ENCODE results near the gene IGFBP3. TPM values are rescaled to one million over a fixed set of nuclear protein-coding genes. Genes with fewer than 3 reads are reported as not detected.

The IGFBP3 gene
- polyA plus RNA-seq (2013), result 0.03 TPM

GRCh38 chr7:45920502-45921380 is at the start of gene IGFBP3:
Gene IGFBP3, minus strand, starts transcription at chr7:45921272. Its CDS starts 132 bp downstream, at chr7:45921140.
- H3K36me3 ChIP-seq (ENCODE audit: control insufficient read depth in 4 of 4, insufficient read depth in 4 of 4, low read length in 3 of 4), result no peaks in the 10 kb centered on the region
- WGBS (ENCODE audit: insufficient coverage), result 1% methylated on average over 107 of the region's 111 CpGs
- no peak within 1 kb of the TSS for H3K27ac ChIP-seq (ENCODE audit: insufficient read depth in 1 of 2, low read depth in 1 of 2, low read length in 2 of 2, poor library complexity in 1 of 2, severe bottlenecking in 2 of 2)
- peaks cover 21 to 96% (median 56%) of the 10 kb centered on the region in 5 experiments for H3K27me3 ChIP-seq (replicated peaks in 2 of 5; ENCODE audit: control insufficient read depth in 4 of 5, insufficient read depth in 5 of 5, low read length in 4 of 5)
- peak; percentile 48 to 78 (median 73) for DNase-seq
- H3K4me3 ChIP-seq (ENCODE audit: control insufficient read depth in 1 of 7, extremely low read depth in 1 of 7, insufficient read depth in 4 of 7, low read depth in 2 of 7, low read length in 6 of 7), result peak within 1 kb of the TSS in 5 of 7 experiments; percentile 5 to 57 (median 37)
- ChIA-PET POLR2A (no interaction called here), CTCF (interaction anchor here (0.6 to 6.6 kb wide), 8 partner anchors 11 to 1260 kb away, joined by 3 to 43 read pairs (median 4); no protein-coding TSS in a partner anchor)
- peaks cover 0 to 7% (median 0%) of the 10 kb centered on the region in 5 experiments for H3K9me3 ChIP-seq (ENCODE audit: control extremely low read depth in 1 of 5, control insufficient read depth in 4 of 5, insufficient read depth in 2 of 5, low read depth in 1 of 5, low read length in 4 of 5)
- peaks cover 0 to 27% (median 18%) of the 10 kb centered on the region in 4 experiments for H3K4me1 ChIP-seq (ENCODE audit: control extremely low read depth in 1 of 4, control insufficient read depth in 4 of 4, insufficient read depth in 4 of 4, low read length in 3 of 4)

- H3K27ac ChIP-seq (ENCODE audit: insufficient read depth in 1 of 2, low read depth in 1 of 2, low read length in 2 of 2, poor library complexity in 1 of 2, severe bottlenecking in 2 of 2), result no peak overlapping the region
- H3K9me3 ChIP-seq (ENCODE audit: control extremely low read depth in 1 of 5, control insufficient read depth in 4 of 5, insufficient read depth in 2 of 5, low read depth in 1 of 5, low read length in 4 of 5), result no peaks in the 10 kb centered on the region
- H3K4me1 ChIP-seq (ENCODE audit: control extremely low read depth in 1 of 4, control insufficient read depth in 4 of 4, insufficient read depth in 4 of 4, low read length in 3 of 4), result peaks cover 0 to 3% (median 0%) of the 10 kb centered on the region in 4 experiments
- peaks cover 0 to 6% (median 0%) of the 10 kb centered on the region in 5 experiments for H3K27me3 ChIP-seq (replicated peaks in 2 of 5; ENCODE audit: control insufficient read depth in 4 of 5, insufficient read depth in 5 of 5, low read length in 4 of 5)
- no peaks in the 10 kb centered on the region for H3K36me3 ChIP-seq (ENCODE audit: control insufficient read depth in 4 of 4, insufficient read depth in 4 of 4, low read length in 3 of 4)
- POLR2A ChIA-PET, result no interaction called here
- no peak for DNase-seq
- CTCF ChIA-PET, result no interaction called here
- 92% methylated on average over 2 of the region's 2 CpGs for WGBS (ENCODE audit: insufficient coverage)
- no peak overlapping the region for H3K4me3 ChIP-seq (ENCODE audit: control insufficient read depth in 1 of 7, extremely low read depth in 1 of 7, insufficient read depth in 4 of 7, low read depth in 2 of 7, low read length in 6 of 7)
Measured at GRCh38 chr7:45970454-45970853, 49.4 kb upstream of the IGFBP3 start.

- peaks cover 0 to 3% (median 0%) of the 10 kb centered on the region in 4 experiments for H3K4me1 ChIP-seq (ENCODE audit: control extremely low read depth in 1 of 4, control insufficient read depth in 4 of 4, insufficient read depth in 4 of 4, low read length in 3 of 4)
- ChIA-PET POLR2A (no interaction called here), CTCF (no interaction called here)
- H3K36me3 ChIP-seq (ENCODE audit: control insufficient read depth in 4 of 4, insufficient read depth in 4 of 4, low read length in 3 of 4), result no peaks in the 10 kb centered on the region
- whole genome bisulfite sequencing (ENCODE audit: insufficient coverage), result 87% methylated on average over 4 of the region's 5 CpGs
- H3K27me3 ChIP-seq (replicated peaks in 2 of 5; ENCODE audit: control insufficient read depth in 4 of 5, insufficient read depth in 5 of 5, low read length in 4 of 5), result peaks cover 0 to 6% (median 0%) of the 10 kb centered on the region in 5 experiments
- no peak overlapping the region for H3K4me3 ChIP-seq (ENCODE audit: control insufficient read depth in 1 of 7, extremely low read depth in 1 of 7, insufficient read depth in 4 of 7, low read depth in 2 of 7, low read length in 6 of 7)
- no peak overlapping the region for H3K27ac ChIP-seq (ENCODE audit: insufficient read depth in 1 of 2, low read depth in 1 of 2, low read length in 2 of 2, poor library complexity in 1 of 2, severe bottlenecking in 2 of 2)
- H3K9me3 ChIP-seq (ENCODE audit: control extremely low read depth in 1 of 5, control insufficient read depth in 4 of 5, insufficient read depth in 2 of 5, low read depth in 1 of 5, low read length in 4 of 5), result no peaks in the 10 kb centered on the region
- DNase-seq, result no peak
Measured at GRCh38 chr7:45969940-45970339, 48.9 kb upstream of the IGFBP3 start.

GRCh38 chr7:45968856-45969541 is 47.9 kb upstream of the IGFBP3 start:
- no peak for DNase-seq
- Histone ChIP-seq H3K9me3 (ENCODE audit: control extremely low read depth in 1 of 5, control insufficient read depth in 4 of 5, insufficient read depth in 2 of 5, low read depth in 1 of 5, low read length in 4 of 5) (no peaks in the 10 kb centered on the region), H3K4me1 (ENCODE audit: control extremely low read depth in 1 of 4, control insufficient read depth in 4 of 4, insufficient read depth in 4 of 4, low read length in 3 of 4) (peaks cover 0 to 3% (median 0%) of the 10 kb centered on the region in 4 experiments), H3K4me3 (ENCODE audit: control insufficient read depth in 1 of 7, extremely low read depth in 1 of 7, insufficient read depth in 4 of 7, low read depth in 2 of 7, low read length in 6 of 7) (no peak overlapping the region), H3K27ac (ENCODE audit: insufficient read depth in 1 of 2, low read depth in 1 of 2, low read length in 2 of 2, poor library complexity in 1 of 2, severe bottlenecking in 2 of 2) (no peak overlapping the region), H3K36me3 (ENCODE audit: control insufficient read depth in 4 of 4, insufficient read depth in 4 of 4, low read length in 3 of 4) (no peaks in the 10 kb centered on the region), H3K27me3 (replicated peaks in 2 of 5; ENCODE audit: control insufficient read depth in 4 of 5, insufficient read depth in 5 of 5, low read length in 4 of 5) (peaks cover 0 to 3% (median 0%) of the 10 kb centered on the region in 5 experiments)
- CTCF ChIA-PET, result interaction anchor here (1.5 to 1.6 kb wide), 2 partner anchors 30 to 48 kb away, joined by 3 read pairs; partner anchors contain the start of gene IGFBP3
- WGBS (ENCODE audit: insufficient coverage), result 94% methylated on average over 4 of the region's 10 CpGs
- POLR2A ChIA-PET, result no interaction called here

- H3K27ac ChIP-seq (ENCODE audit: insufficient read depth in 1 of 2, low read depth in 1 of 2, low read length in 2 of 2, poor library complexity in 1 of 2, severe bottlenecking in 2 of 2), result no peak overlapping the region
- peaks cover 0 to 3% (median 0%) of the 10 kb centered on the region in 5 experiments for H3K27me3 ChIP-seq (replicated peaks in 2 of 5; ENCODE audit: control insufficient read depth in 4 of 5, insufficient read depth in 5 of 5, low read length in 4 of 5)
- POLR2A ChIA-PET, result no interaction called here
- peaks cover 0 to 3% (median 0%) of the 10 kb centered on the region in 4 experiments for H3K4me1 ChIP-seq (ENCODE audit: control extremely low read depth in 1 of 4, control insufficient read depth in 4 of 4, insufficient read depth in 4 of 4, low read length in 3 of 4)
- H3K36me3 ChIP-seq (ENCODE audit: control insufficient read depth in 4 of 4, insufficient read depth in 4 of 4, low read length in 3 of 4), result no peaks in the 10 kb centered on the region
- WGBS (ENCODE audit: insufficient coverage), result 97% methylated on average over 7 of the region's 7 CpGs
- no peaks in the 10 kb centered on the region for H3K9me3 ChIP-seq (ENCODE audit: control extremely low read depth in 1 of 5, control insufficient read depth in 4 of 5, insufficient read depth in 2 of 5, low read depth in 1 of 5, low read length in 4 of 5)
- CTCF ChIA-PET, result interaction anchor here (1.5 to 1.6 kb wide), 2 partner anchors 30 to 48 kb away, joined by 3 read pairs; partner anchors contain the start of gene IGFBP3
- no peak overlapping the region for H3K4me3 ChIP-seq (ENCODE audit: control insufficient read depth in 1 of 7, extremely low read depth in 1 of 7, insufficient read depth in 4 of 7, low read depth in 2 of 7, low read length in 6 of 7)
- DNase-seq, result no peak
Measured at GRCh38 chr7:45968312-45968711, 47.2 kb upstream of the IGFBP3 start.

- H3K36me3 ChIP-seq (ENCODE audit: control insufficient read depth in 4 of 4, insufficient read depth in 4 of 4, low read length in 3 of 4), result no peaks in the 10 kb centered on the region
- no peaks in the 10 kb centered on the region for H3K9me3 ChIP-seq (ENCODE audit: control extremely low read depth in 1 of 5, control insufficient read depth in 4 of 5, insufficient read depth in 2 of 5, low read depth in 1 of 5, low read length in 4 of 5)
- no peak for DNase-seq
- ChIA-PET POLR2A (no interaction called here), CTCF (interaction anchor here (1.6 kb wide), 1 partner anchor 47 kb away, joined by 3 read pairs; the partner anchor contains the start of gene IGFBP3)
- peaks cover 0 to 3% (median 0%) of the 10 kb centered on the region in 5 experiments for H3K27me3 ChIP-seq (replicated peaks in 2 of 5; ENCODE audit: control insufficient read depth in 4 of 5, insufficient read depth in 5 of 5, low read length in 4 of 5)
- no peak overlapping the region for H3K4me3 ChIP-seq (ENCODE audit: control insufficient read depth in 1 of 7, extremely low read depth in 1 of 7, insufficient read depth in 4 of 7, low read depth in 2 of 7, low read length in 6 of 7)
- peaks cover 0 to 2% (median 0%) of the 10 kb centered on the region in 4 experiments for H3K4me1 ChIP-seq (ENCODE audit: control extremely low read depth in 1 of 4, control insufficient read depth in 4 of 4, insufficient read depth in 4 of 4, low read length in 3 of 4)
- H3K27ac ChIP-seq (ENCODE audit: insufficient read depth in 1 of 2, low read depth in 1 of 2, low read length in 2 of 2, poor library complexity in 1 of 2, severe bottlenecking in 2 of 2), result no peak overlapping the region
- WGBS (ENCODE audit: insufficient coverage), result 95% methylated on average over 5 of the region's 5 CpGs
Measured at GRCh38 chr7:45967591-45968157, 46.6 kb upstream of the IGFBP3 start.
